HepG2 (cell line): ENCODE data around the gene ARID1A. TPM values are rescaled to one million over a fixed set of nuclear protein-coding genes. Genes with fewer than 3 reads are reported as not detected.

Experiments used
- ATAC-seq: fragments of 200-7000 bp; cut with Tn5 transposase; 3 replicates; pipeline ENCODE4 v1.9.1; 2020; ENCODE audit warnings: mild to moderate bottlenecking, moderate library complexity
- BruUV-seq: library from RNA; stranded (reverse); fragments of 400-500 nt; replicated peaks from 2 replicates; lab custom pipeline; 2021; lab: Mats Ljungman, UMichigan
- CTCF ChIA-PET: fragments of 300-600 bp; formaldehyde crosslinking; extraction: SDS; loops from one replicate; lab custom pipeline; 2021; ENCODE audit warnings: low total read pairs, inconsistent platforms, low intra/inter-chr PET ratio; lab: Yijun Ruan, JAX
- POLR2A ChIA-PET: fragments of 350-600 bp; sonication (Branson Sonifier 250); formaldehyde crosslinking; loops from one replicate; lab custom pipeline; 2020; ENCODE audit warnings: antibody characterized with exemption, inconsistent platforms; lab: Yijun Ruan, JAX
- DNase-seq: peaks from one replicate; pipeline ENCODE4 v3.0.0-alpha.2; 2015; ENCODE audit warnings: low spot score
- FAIRE-seq: peaks from 3 replicates; lab custom pipeline; 2011; peaks lifted over from hg19 to GRCh38; lab: Jason Lieb, UNC
- H2AFZ ChIP-seq: one replicate; pipeline ENCODE4 v1.6.1; 2011; ENCODE audit warnings: low read length, inconsistent platforms
- H3K27ac ChIP-seq: fragments of 300-600 bp; 3 replicates; pipeline ENCODE4 v1.8.0; 2011; ENCODE audit warnings: mixed run types, mild to moderate bottlenecking, mixed read lengths, low read length, inconsistent platforms; ENCODE audit not compliant: insufficient read depth; ENCODE audit errors: extremely low read length
- H3K27me3 ChIP-seq, 2 experiments: fragments of 200-600 bp in 1 of 2; 2 replicates in 1 of 2; 3 replicates in 1 of 2; pipeline versions ENCODE4 v1.6.0 to v1.8.0; 2011; ENCODE audit warnings: low read length in 2 of 2, mild to moderate bottlenecking in 2 of 2, moderate library complexity in 2 of 2, inconsistent platforms in 1 of 2; ENCODE audit not compliant: insufficient read depth in 2 of 2, control insufficient read depth in 1 of 2
- H3K36me3 ChIP-seq, 2 experiments: fragments of 200-600 bp in 1 of 2; replicated peaks in 1 of 2; 2 replicates in 1 of 2; 3 replicates in 1 of 2; pipeline versions ENCODE4 v1.5.1 to v1.8.0; 2011; ENCODE audit warnings: low read length in 2 of 2, inconsistent platforms in 1 of 2; ENCODE audit not compliant: insufficient read depth in 2 of 2, control insufficient read depth in 1 of 2
- H3K4me1 ChIP-seq: 2 replicates; pipeline ENCODE4 v1.5.1; 2012; ENCODE audit warnings: low read length, inconsistent platforms; ENCODE audit not compliant: insufficient read depth
- H3K4me2 ChIP-seq: 2 replicates; pipeline ENCODE4 v1.6.0; 2011; ENCODE audit warnings: low read depth, low read length, inconsistent platforms
- H3K4me3 ChIP-seq, 3 experiments: fragments of 200-600 bp in 1 of 3; sonication (generic), shearing (Covaris generic) in 1 of 3; replicated peaks in 1 of 3; 2 replicates each; pipeline ENCODE4 v1.5.1; 2011 to 2016; ENCODE audit warnings: low read length in 3 of 3, inconsistent platforms in 2 of 3, low read depth in 2 of 3, mild to moderate bottlenecking in 2 of 3, control low read depth in 1 of 3, mixed read lengths in 1 of 3; ENCODE audit not compliant: insufficient read depth in 1 of 3
- H3K79me2 ChIP-seq: one replicate; pipeline ENCODE4 v1.6.1; 2011; ENCODE audit warnings: low read length, inconsistent platforms; ENCODE audit not compliant: insufficient read depth
- H3K9ac ChIP-seq: 2 replicates; pipeline ENCODE4 v1.6.0; 2011; ENCODE audit warnings: mild to moderate bottlenecking, low read depth, low read length, inconsistent platforms; ENCODE audit not compliant: insufficient read depth
- H3K9me3 ChIP-seq: 2 replicates; pipeline ENCODE4 v1.5.1; 2012; ENCODE audit warnings: mild to moderate bottlenecking, low read length
- H4K20me1 ChIP-seq: 2 replicates; pipeline ENCODE4 v1.6.0; 2011; ENCODE audit warnings: inconsistent platforms, mild to moderate bottlenecking, low read length, moderate library complexity; ENCODE audit not compliant: insufficient read depth
- AGO1 ChIP-seq: fragments of 200-400 bp; formaldehyde crosslinking; IDR thresholded peaks from 2 replicates; pipeline ENCODE4 v1.6.1; 2017; ENCODE audit warnings: mild to moderate bottlenecking, low read depth, low read length, moderate library complexity; ENCODE audit not compliant: poor library complexity, severe bottlenecking
- CHD2 ChIP-seq: IDR thresholded peaks from 2 replicates; pipeline ENCODE4 v1.6.1; 2011; ENCODE audit warnings: low read depth, low read length, improper control_type of control experiment
- CREM ChIP-seq, 2 experiments: sonication (generic) in 1 of 2; formaldehyde crosslinking in 1 of 2; IDR thresholded peaks; 2 replicates each; pipeline versions ENCODE4 v1.4.0 to v1.6.1; 2016 to 2020; ENCODE audit warnings: antibody characterized with exemption in 1 of 2, mild to moderate bottlenecking in 1 of 2, missing genetic modification reagents in 1 of 2
- ETV6 ChIP-seq: sonication (generic); formaldehyde crosslinking; conservative IDR thresholded peaks from 2 replicates; pipeline ENCODE4 v1.4.0; 2020; ENCODE audit warnings: missing genetic modification reagents
- HIVEP1 ChIP-seq: sonication (generic); formaldehyde crosslinking; IDR thresholded peaks from 2 replicates; pipeline ENCODE4 v1.4.0; 2020; ENCODE audit warnings: mild to moderate bottlenecking, missing genetic modification reagents
- KLF13 ChIP-seq: sonication (generic); formaldehyde crosslinking; IDR thresholded peaks from 2 replicates; pipeline ENCODE4 v1.4.0; 2020; ENCODE audit warnings: mild to moderate bottlenecking, missing genetic modification reagents
- NCOA1 ChIP-seq: sonication (generic); formaldehyde crosslinking; IDR thresholded peaks from 2 replicates; pipeline ENCODE4 v1.9.0; 2021; ENCODE audit warnings: missing genetic modification reagents
- SNAI1 ChIP-seq: sonication (generic); formaldehyde crosslinking; IDR thresholded peaks from 2 replicates; pipeline ENCODE4 v1.5.0; 2020; ENCODE audit warnings: mild to moderate bottlenecking, missing genetic modification reagents, borderline replicate concordance
- SRSF4 ChIP-seq: fragments of 200-400 bp; formaldehyde crosslinking; IDR thresholded peaks from one replicate; pipeline ENCODE4 v1.6.1; 2018; ENCODE audit warnings: mild to moderate bottlenecking, low read depth, low read length, moderate library complexity; ENCODE audit not compliant: poor library complexity, severe bottlenecking
- TAF1 ChIP-seq: sonication (generic); formaldehyde crosslinking; IDR thresholded peaks from 2 replicates; pipeline ENCODE4 v1.4.0; 2020; ENCODE audit warnings: missing genetic modification reagents
- TEAD3 ChIP-seq: optimal IDR thresholded peaks from 2 replicates; pipeline ENCODE3; 2016; ENCODE audit warnings: borderline replicate concordance
- ZBTB42 ChIP-seq: sonication (generic); formaldehyde crosslinking; IDR thresholded peaks from 2 replicates; pipeline ENCODE4 v1.5.0; 2020; ENCODE audit warnings: mild to moderate bottlenecking, missing genetic modification reagents
- ZFP36L1 ChIP-seq: sonication (generic); formaldehyde crosslinking; IDR thresholded peaks from 2 replicates; pipeline ENCODE4 v1.8.0; 2022; ENCODE audit warnings: mild to moderate bottlenecking, missing genetic modification reagents, moderate library complexity
- ZFYVE20 ChIP-seq: sonication (generic); formaldehyde crosslinking; IDR thresholded peaks from 2 replicates; pipeline ENCODE4 v1.8.0; 2023; ENCODE audit warnings: low read depth, mild to moderate bottlenecking, moderate library complexity, missing genetic modification reagents, borderline replicate concordance
- ZNF10 ChIP-seq: sonication (generic); formaldehyde crosslinking; IDR thresholded peaks from 2 replicates; pipeline ENCODE4 v1.4.0; 2020; ENCODE audit warnings: mild to moderate bottlenecking, low read depth, missing genetic modification reagents, borderline replicate concordance
- ZNF382 ChIP-seq: sonication (generic); formaldehyde crosslinking; IDR thresholded peaks from 2 replicates; pipeline ENCODE4 v1.5.0; 2020; ENCODE audit warnings: missing genetic modification reagents, mild to moderate bottlenecking, borderline replicate concordance
- WGBS: methylation state at CpG from one replicate; pipeline ENCODE4 v1.1.6; 2017; ENCODE audit warnings: low lambda C conversion rate; 5-methylcytosine and 5-hydroxymethylcytosine counted together
- in situ Hi-C: cut with HindIII; loops from 2 replicates; pipeline ENCODE4 v1.10.0; 2017; ENCODE audit warnings: low pct_unique_long_range_greater_than_20kb; ENCODE audit not compliant: extremely low pct_ligation_motif_present
- intact Hi-C: fragments of 100-400 bp; cut with micrococcal nuclease; formaldehyde crosslinking; loops from one replicate; pipeline ENCODE4 v1.10.0; 2022; ENCODE audit not compliant: unreplicated experiment
- polyA plus RNA-seq, 8 experiments: library from polyadenylated mRNA; depleted of rRNA in 3 of 8; stranded (reverse) in 7 of 8; unstranded in 1 of 8; fragments of >200 nt; fragmentation: Illumina TruSeq in 4 of 8; extraction: Trizol in 4 of 8; gene quantifications; 2 replicates each; pipeline versions ENCODE4 v1.2.1 to v1.2.3, GENCODE V29; 2011 to 2016; ENCODE audit warnings: low read depth in 4 of 8, missing spikeins in 1 of 8, mixed read lengths in 1 of 8; ENCODE audit not compliant: insufficient read depth in 1 of 8
- total RNA-seq, 5 experiments: library from RNA; depleted of rRNA; stranded (reverse); fragments of >200 nt; fragmentation: Illumina TruSeq; extraction: Trizol; gene quantifications; 2 replicates each; pipeline ENCODE4 v1.2.3, GENCODE V29; 2016; ENCODE audit warnings: low read depth in 1 of 5
- TF ChIP-seq, protein P1 (sequence below): sonication (generic); formaldehyde crosslinking; IDR thresholded peaks from 2 replicates; pipeline ENCODE4 v1.4.0; 2020; ENCODE audit warnings: mild to moderate bottlenecking, missing genetic modification reagents
- TF ChIP-seq, protein P2 (sequence below): sonication (generic); formaldehyde crosslinking; IDR thresholded peaks from 2 replicates; pipeline ENCODE4 v1.5.0; 2020; ENCODE audit warnings: missing genetic modification reagents
- TF ChIP-seq, protein P3 (sequence below): sonication (generic); formaldehyde crosslinking; IDR thresholded peaks from 2 replicates; pipeline ENCODE4 v1.5.0; 2020; ENCODE audit warnings: missing genetic modification reagents
- TF ChIP-seq, protein P4 (sequence below): sonication (generic); IDR thresholded peaks from 2 replicates; pipeline ENCODE4 v1.6.1; 2016; ENCODE audit warnings: low read depth, borderline replicate concordance

Gene ARID1A
- total and polyA plus RNA-seq, 2 of the 13 experiments (the other 11 are each of a cell fraction or from before 2014, with no cell fraction given) = 11.9 to 15.9 TPM

DNA sequence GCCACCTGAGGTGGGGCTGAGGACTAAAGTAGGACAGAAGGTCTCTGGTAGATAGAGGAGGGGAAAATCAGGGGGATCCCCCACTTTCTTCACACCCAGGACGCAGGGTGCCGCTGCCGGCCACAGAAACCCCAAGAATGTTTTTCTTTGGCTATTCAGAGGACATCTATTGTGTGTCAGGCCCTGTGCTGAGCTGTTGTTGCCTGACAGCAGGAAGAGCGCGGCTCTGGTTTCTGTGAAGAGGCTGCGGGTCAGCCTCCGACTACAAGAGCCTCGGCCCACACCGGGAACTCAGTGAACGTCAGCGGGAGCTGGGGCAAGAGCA is 91.5 kb downstream of the ARID1A start:
- H3K4me3 ChIP-seq = peak overlapping the region; percentile 78 to 89 (median 87)
- H3K27ac ChIP-seq = peak overlapping the region; percentile 97
- no peaks in the 10 kb centered on the region for H3K36me3 ChIP-seq
- no peak for DNase-seq
- H2AFZ ChIP-seq = no peak overlapping the region
- TSS peak; percentile 86 for BruUV-seq
- H3K9ac ChIP-seq = peak overlapping the region; percentile 98
- H3K79me2 ChIP-seq = peaks cover 6% of the 10 kb centered on the region
- FAIRE-seq = no peak
- WGBS = 0% methylated on average over 3 of the region's 11 CpGs
- POLR2A ChIA-PET = interaction anchor here (0.9 to 7.0 kb wide), 13 partner anchors 16 to 286 kb away, joined by 3 to 127 read pairs (median 8); partner anchors contain the start of genes ARID1A and ZDHHC18
- H3K4me1 ChIP-seq = peaks cover 68% of the 10 kb centered on the region
- H3K27me3 ChIP-seq = no peaks in the 10 kb centered on the region; a peak in 1 of 5 replicates
- peak; percentile 26 for ATAC-seq
- H4K20me1 ChIP-seq = no peaks in the 10 kb centered on the region
- intact Hi-C loops = loop anchor here (5.0 kb wide), 2 partner anchors 90 to 110 kb away; partner anchors contain the start of gene ARID1A
- H3K4me2 ChIP-seq = peak overlapping the region; percentile 99
- in situ Hi-C loops = loop anchor here (5.0 kb wide), 2 partner anchors 95 to 185 kb away; no protein-coding TSS in a partner anchor
- H3K9me3 ChIP-seq = no peaks in the 10 kb centered on the region
- CTCF ChIA-PET = interaction anchor here (0.7 kb wide), 1 partner anchor 185 kb away, joined by 3 read pairs; no protein-coding TSS in a partner anchor
- TF ChIP-seq TAF1 (CRISPR knock-in tag) (no peak), CREM (IDR thresholded peaks at IDR 0.05) (0 out of 2 replicates have a peak, but pooled peaks have one; percentile 15), CREM (CRISPR knock-in tag; IDR thresholded peaks at IDR 0.05) (no peak), AGO1 (no peak), HIVEP1 (CRISPR knock-in tag) (peak; percentile 16; the same call in 1 of the 2 replicates), CHD2 (no peak), KLF13 (CRISPR knock-in tag) (no peak), NCOA1 (CRISPR knock-in tag) (no peak), ZFP36L1 (CRISPR knock-in tag) (no peak), ETV6 (CRISPR knock-in tag) (no peak), ZNF10 (CRISPR knock-in tag) (no peak), SRSF4 (no peak), SNAI1 (CRISPR knock-in tag) (0 out of 2 replicates have a peak, but pooled peaks have one; percentile 82), ZBTB42 (CRISPR knock-in tag) (0 out of 2 replicates have a peak, but pooled peaks have one; percentile 2), TEAD3 (CRISPR knock-in tag) (peak; percentile 6), ZNF382 (CRISPR knock-in tag) (no peak), ZFYVE20 (CRISPR knock-in tag) (no peak)
- TF ChIP-seq, protein P1, sequence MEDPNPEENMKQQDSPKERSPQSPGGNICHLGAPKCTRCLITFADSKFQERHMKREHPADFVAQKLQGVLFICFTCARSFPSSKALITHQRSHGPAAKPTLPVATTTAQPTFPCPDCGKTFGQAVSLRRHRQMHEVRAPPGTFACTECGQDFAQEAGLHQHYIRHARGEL (CRISPR knock-in tag) = no peak
- TF ChIP-seq, protein P2, sequence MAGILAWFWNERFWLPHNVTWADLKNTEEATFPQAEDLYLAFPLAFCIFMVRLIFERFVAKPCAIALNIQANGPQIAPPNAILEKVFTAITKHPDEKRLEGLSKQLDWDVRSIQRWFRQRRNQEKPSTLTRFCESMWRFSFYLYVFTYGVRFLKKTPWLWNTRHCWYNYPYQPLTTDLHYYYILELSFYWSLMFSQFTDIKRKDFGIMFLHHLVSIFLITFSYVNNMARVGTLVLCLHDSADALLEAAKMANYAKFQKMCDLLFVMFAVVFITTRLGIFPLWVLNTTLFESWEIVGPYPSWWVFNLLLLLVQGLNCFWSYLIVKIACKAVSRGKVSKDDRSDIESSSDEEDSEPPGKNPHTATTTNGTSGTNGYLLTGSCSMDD = no peak
- TF ChIP-seq, protein P3, sequence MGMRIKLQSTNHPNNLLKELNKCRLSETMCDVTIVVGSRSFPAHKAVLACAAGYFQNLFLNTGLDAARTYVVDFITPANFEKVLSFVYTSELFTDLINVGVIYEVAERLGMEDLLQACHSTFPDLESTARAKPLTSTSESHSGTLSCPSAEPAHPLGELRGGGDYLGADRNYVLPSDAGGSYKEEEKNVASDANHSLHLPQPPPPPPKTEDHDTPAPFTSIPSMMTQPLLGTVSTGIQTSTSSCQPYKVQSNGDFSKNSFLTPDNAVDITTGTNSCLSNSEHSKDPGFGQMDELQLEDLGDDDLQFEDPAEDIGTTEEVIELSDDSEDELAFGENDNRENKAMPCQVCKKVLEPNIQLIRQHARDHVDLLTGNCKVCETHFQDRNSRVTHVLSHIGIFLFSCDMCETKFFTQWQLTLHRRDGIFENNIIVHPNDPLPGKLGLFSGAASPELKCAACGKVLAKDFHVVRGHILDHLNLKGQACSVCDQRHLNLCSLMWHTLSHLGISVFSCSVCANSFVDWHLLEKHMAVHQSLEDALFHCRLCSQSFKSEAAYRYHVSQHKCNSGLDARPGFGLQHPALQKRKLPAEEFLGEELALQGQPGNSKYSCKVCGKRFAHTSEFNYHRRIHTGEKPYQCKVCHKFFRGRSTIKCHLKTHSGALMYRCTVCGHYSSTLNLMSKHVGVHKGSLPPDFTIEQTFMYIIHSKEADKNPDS = no peak
- TF ChIP-seq, protein P4, sequence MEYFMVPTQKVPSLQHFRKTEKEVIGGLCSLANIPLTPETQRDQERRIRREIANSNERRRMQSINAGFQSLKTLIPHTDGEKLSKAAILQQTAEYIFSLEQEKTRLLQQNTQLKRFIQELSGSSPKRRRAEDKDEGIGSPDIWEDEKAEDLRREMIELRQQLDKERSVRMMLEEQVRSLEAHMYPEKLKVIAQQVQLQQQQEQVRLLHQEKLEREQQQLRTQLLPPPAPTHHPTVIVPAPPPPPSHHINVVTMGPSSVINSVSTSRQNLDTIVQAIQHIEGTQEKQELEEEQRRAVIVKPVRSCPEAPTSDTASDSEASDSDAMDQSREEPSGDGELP = no peak
